Gastroesophageal sphincter (tissue), 2 donors: Measurements from ENCODE around the gene COQ10B.

Experiments used
- EP300 ChIP-seq: sonication (generic); formaldehyde crosslinking; IDR thresholded peaks from one replicate; pipeline ENCODE4 v1.6.1; 2017; ENCODE audit warnings: antibody characterized with exemption, mild to moderate bottlenecking
- POLR2A ChIP-seq, 2 donors: fragments of 450-650 bp; IDR thresholded peaks; one replicate each; pipeline ENCODE4 v1.6.1; 2017; ENCODE audit warnings: antibody characterized with exemption in 2 of 2, mild to moderate bottlenecking in 2 of 2, moderate library complexity in 1 of 2

DNA sequence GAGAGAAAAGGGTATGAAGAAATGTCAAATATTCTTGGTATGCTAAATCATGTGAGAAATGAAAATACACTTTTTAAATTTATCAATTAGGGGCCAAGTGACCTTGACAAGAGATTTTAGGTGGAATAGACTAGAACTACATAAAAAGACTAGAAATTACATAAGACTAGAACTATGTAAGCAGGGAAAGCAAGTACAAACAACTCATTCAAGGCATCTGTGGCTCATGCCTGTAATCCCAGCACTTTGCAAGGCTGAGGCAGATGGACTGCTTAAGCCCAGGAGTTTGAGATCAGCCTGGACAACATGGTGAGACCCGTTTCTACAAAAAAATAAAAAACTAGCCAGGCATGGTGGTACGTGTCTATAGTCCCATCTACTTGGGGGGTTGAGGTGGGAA is 38.8 kb upstream of the COQ10B start:
- TF ChIP-seq EP300 (no peak), POLR2A (IDR thresholded peaks at IDR 0.05) (no peak)
